Loucy (cell line): ENCODE measurements around the gene KRT17.

Source experiments
- H2AFZ ChIP-seq: fragments of 200-600 bp; sonication (generic); 2 replicates; pipeline ENCODE4 v1.6.0; 2016; ENCODE audit warnings: antibody characterized with exemption, mild to moderate bottlenecking, low read length, moderate library complexity
- H3F3A ChIP-seq: fragments of 200-600 bp; 2 replicates; pipeline ENCODE4 v1.6.0; 2016; ENCODE audit warnings: antibody characterized with exemption, low read depth, mild to moderate bottlenecking
- H3K27me3 ChIP-seq: fragments of 200-600 bp; sonication (generic); 2 replicates; pipeline ENCODE4 v1.6.1; 2014; ENCODE audit warnings: low read length, mild to moderate bottlenecking; ENCODE audit not compliant: insufficient read depth, poor library complexity, severe bottlenecking
- H3K36me3 ChIP-seq: fragments of 200-600 bp; sonication (generic); 2 replicates; pipeline ENCODE4 v1.6.1; 2016; ENCODE audit warnings: low read length; ENCODE audit not compliant: insufficient read depth
- H3K4me1 ChIP-seq: fragments of 200-600 bp; sonication (generic); 2 replicates; pipeline ENCODE4 v1.5.1; 2014; ENCODE audit warnings: low read length, mild to moderate bottlenecking; ENCODE audit not compliant: insufficient read depth, poor library complexity, severe bottlenecking
- H3K4me2 ChIP-seq: fragments of 200-600 bp; sonication (generic); 2 replicates; pipeline ENCODE4 v1.6.0; 2014; ENCODE audit warnings: antibody characterized with exemption, low read length, low read depth, mild to moderate bottlenecking; ENCODE audit not compliant: poor library complexity, severe bottlenecking
- H3K4me3 ChIP-seq: fragments of 200-600 bp; sonication (generic); 2 replicates; pipeline ENCODE4 v1.5.1; 2014; ENCODE audit warnings: low read length, mild to moderate bottlenecking, mixed read lengths; ENCODE audit not compliant: poor library complexity, severe bottlenecking
- H3K79me2 ChIP-seq: fragments of 200-600 bp; sonication (generic); 2 replicates; pipeline ENCODE4 v1.6.1; 2014; ENCODE audit warnings: low read length; ENCODE audit not compliant: insufficient read depth
- H3K9ac ChIP-seq: fragments of 200-600 bp; sonication (generic); 2 replicates; pipeline ENCODE4 v1.6.0; 2014; ENCODE audit warnings: mild to moderate bottlenecking, low read depth, low read length, moderate library complexity; ENCODE audit not compliant: poor library complexity, severe bottlenecking
- H3K9me2 ChIP-seq: fragments of 200-600 bp; sonication (generic); replicated peaks from 2 replicates; pipeline ENCODE4 v1.6.1; 2016; ENCODE audit warnings: low read depth, low read length, mixed read lengths
- H3K9me3 ChIP-seq: fragments of 200-600 bp; sonication (generic); 2 replicates; pipeline ENCODE4 v1.6.1; 2014; ENCODE audit warnings: mild to moderate bottlenecking, antibody characterized with exemption, low read length, low read depth; ENCODE audit not compliant: insufficient read depth
- H4K20me1 ChIP-seq: fragments of 200-600 bp; sonication (generic); 2 replicates; pipeline ENCODE4 v1.6.0; 2014; ENCODE audit warnings: antibody characterized with exemption, low read length, mild to moderate bottlenecking; ENCODE audit not compliant: insufficient read depth, poor library complexity, severe bottlenecking
- EZH2phosphoT487 ChIP-seq: fragments of 200-600 bp; IDR thresholded peaks from 2 replicates; pipeline ENCODE4 v1.6.1; 2018; ENCODE audit warnings: antibody characterized with exemption, mild to moderate bottlenecking, moderate library complexity, borderline replicate concordance
- TF ChIP-seq, protein P1 (sequence below): fragments of 200-600 bp; sonication (generic); conservative IDR thresholded peaks from 2 replicates; pipeline ENCODE4 v1.5.1; 2014; ENCODE audit warnings: mild to moderate bottlenecking, antibody characterized with exemption, low read length

Gene KRT17

DNA sequence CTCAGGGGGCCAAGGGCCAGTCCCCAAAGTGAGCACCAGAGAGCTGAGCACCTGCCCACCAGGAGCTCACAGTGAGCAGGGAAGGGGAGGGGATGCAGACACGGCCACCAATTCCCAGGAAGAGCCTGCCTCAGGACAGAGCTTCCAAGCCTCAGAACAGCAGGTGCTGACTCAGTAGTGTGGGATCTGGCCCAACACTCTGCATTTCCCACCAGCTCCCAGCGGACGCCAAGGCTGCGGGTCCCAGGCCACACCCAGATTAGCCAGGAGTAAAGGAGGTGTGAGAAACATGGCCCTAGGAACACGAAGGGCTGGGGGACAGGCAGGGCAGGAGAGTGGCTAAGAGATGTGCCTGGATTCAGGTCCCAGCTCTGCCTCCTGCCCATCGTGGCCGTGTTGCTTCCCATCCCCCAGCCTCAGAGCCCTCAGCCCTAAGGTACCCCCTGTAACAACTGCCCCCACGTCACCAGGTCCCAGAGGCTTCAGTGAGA lies 35.9 kb upstream of the KRT17 start:
- Histone ChIP-seq H3K9ac (no peak overlapping the region), H3K79me2 (no peaks in the 10 kb centered on the region)
- TF ChIP-seq, protein P1, sequence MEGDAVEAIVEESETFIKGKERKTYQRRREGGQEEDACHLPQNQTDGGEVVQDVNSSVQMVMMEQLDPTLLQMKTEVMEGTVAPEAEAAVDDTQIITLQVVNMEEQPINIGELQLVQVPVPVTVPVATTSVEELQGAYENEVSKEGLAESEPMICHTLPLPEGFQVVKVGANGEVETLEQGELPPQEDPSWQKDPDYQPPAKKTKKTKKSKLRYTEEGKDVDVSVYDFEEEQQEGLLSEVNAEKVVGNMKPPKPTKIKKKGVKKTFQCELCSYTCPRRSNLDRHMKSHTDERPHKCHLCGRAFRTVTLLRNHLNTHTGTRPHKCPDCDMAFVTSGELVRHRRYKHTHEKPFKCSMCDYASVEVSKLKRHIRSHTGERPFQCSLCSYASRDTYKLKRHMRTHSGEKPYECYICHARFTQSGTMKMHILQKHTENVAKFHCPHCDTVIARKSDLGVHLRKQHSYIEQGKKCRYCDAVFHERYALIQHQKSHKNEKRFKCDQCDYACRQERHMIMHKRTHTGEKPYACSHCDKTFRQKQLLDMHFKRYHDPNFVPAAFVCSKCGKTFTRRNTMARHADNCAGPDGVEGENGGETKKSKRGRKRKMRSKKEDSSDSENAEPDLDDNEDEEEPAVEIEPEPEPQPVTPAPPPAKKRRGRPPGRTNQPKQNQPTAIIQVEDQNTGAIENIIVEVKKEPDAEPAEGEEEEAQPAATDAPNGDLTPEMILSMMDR, result no peak
- TF ChIP-seq EZH2phosphoT487, result no peak

DNA sequence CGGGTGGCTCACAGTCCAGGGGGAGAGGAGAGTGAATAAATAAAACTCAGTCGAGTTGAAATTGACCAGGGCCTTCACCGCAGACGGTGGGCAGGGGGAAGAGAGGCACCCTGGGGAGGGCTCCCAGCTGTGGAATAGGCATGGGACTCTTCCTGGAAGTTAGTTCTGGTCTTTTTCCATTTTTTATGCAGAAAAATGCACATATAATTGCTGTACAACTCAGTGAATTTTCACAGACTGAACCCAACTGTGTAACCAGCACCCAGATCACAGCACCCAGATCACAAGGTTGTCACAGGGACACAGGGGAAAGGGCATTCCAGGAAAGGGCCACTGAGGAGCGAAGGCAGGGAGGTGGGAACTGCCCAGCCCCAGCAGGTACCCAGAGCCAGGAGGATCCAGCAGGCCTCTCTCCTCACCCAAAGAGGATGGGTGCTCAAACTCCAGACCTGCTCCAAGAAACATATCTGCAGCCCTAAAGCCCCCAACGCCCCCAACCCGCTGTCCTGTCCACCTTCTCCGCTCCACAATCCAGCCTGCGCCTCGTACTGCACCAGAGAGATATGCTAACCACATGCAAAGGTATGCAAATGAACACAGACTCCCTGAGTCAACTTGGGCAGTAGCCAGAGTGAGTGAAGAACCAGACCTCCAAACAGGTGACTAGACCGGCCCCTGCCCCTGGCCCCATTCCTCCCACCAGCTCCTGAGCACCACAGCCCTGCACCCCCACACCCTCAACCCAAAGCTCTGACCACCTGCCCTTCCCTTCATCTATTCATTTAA lies 35.2 kb upstream of the KRT17 start:
- TF ChIP-seq, protein P1, result no peak
- no peak for TF ChIP-seq EZH2phosphoT487
- Histone ChIP-seq H3K9me3 (no peaks in the 10 kb centered on the region), H3K36me3 (no peaks in the 10 kb centered on the region), H3K79me2 (no peaks in the 10 kb centered on the region), H3K4me1 (no peaks in the 10 kb centered on the region), H3K9ac (no peak overlapping the region), H3K9me2 (no peaks in the 10 kb centered on the region), H3K4me2 (no peak overlapping the region), H3K4me3 (no peak overlapping the region), H4K20me1 (no peaks in the 10 kb centered on the region), H3K27me3 (no peaks in the 10 kb centered on the region), H2AFZ (no peak overlapping the region), H3F3A (no peaks in the 10 kb centered on the region)

More for the DNA sequence above, 35.9 kb upstream of the KRT17 start:
- H3K27me3 ChIP-seq, result no peaks in the 10 kb centered on the region
- H3K4me3 ChIP-seq, result no peak overlapping the region
- H3K9me3 ChIP-seq, result no peaks in the 10 kb centered on the region
- H3K9me2 ChIP-seq, result no peaks in the 10 kb centered on the region
- no peaks in the 10 kb centered on the region for H4K20me1 ChIP-seq
- no peak overlapping the region for H3K4me2 ChIP-seq
- no peak overlapping the region for H2AFZ ChIP-seq
- H3K4me1 ChIP-seq, result peaks cover 4% of the 10 kb centered on the region
- no peaks in the 10 kb centered on the region for H3F3A ChIP-seq
- H3K36me3 ChIP-seq, result no peaks in the 10 kb centered on the region

DNA sequence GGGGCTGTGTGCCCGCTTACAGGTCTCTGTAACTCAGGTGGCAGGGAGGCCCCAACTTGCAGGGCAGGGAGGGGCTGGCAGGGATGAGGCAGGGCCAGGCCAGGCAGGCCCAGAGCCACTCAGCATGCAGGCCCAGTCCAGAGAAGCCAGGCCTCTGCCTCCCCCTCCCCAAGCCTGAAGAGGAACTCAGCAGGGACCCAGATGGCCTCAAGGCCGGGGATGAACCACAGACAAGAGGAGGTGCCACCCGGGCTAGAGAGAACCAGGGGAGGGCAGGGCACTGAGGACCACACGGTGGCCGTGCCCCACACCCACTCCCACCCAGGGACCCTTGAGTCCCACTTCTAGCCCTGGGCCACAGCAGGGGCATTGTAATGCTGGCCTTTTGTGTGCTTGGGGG lies 34.5 kb upstream of the KRT17 start:
- H3K4me1 ChIP-seq, result no peaks in the 10 kb centered on the region

More for the DNA sequence above, 34.5 kb upstream of the KRT17 start:
- Histone ChIP-seq H3K27me3 (no peaks in the 10 kb centered on the region), H3F3A (no peaks in the 10 kb centered on the region), H3K9me3 (no peaks in the 10 kb centered on the region), H3K9me2 (no peaks in the 10 kb centered on the region), H3K4me3 (no peak overlapping the region), H3K9ac (no peak overlapping the region), H4K20me1 (no peaks in the 10 kb centered on the region), H2AFZ (no peak overlapping the region), H3K79me2 (no peaks in the 10 kb centered on the region), H3K36me3 (no peaks in the 10 kb centered on the region), H3K4me2 (no peak overlapping the region)
- TF ChIP-seq EZH2phosphoT487, result no peak
- TF ChIP-seq, protein P1, result no peak
